Measurements from ENCODE around the gene PHACTR3. TPM values are rescaled to one million over a fixed set of nuclear protein-coding genes. Genes with fewer than 3 reads are reported as not detected.

Gene PHACTR3
- total and polyA plus RNA-seq, 2 experiments from 2014 or later: 0.45 to 0.61 TPM

- TF ChIP-seq ZNF462 (CRISPR knock-in tag; IDR thresholded peaks at IDR 0.05) (no peak), EZH2phosphoT487 (IDR thresholded peaks at IDR 0.05; ENCODE audit: unreplicated experiment) (no peak), ZNF331 (CRISPR knock-in tag; IDR thresholded peaks at IDR 0.05; ENCODE audit: low read depth) (no peak), STAT1 (IDR thresholded peaks at IDR 0.05; ENCODE audit: unreplicated experiment) (no peak), EZH2 (IDR thresholded peaks at IDR 0.05; ENCODE audit: low read depth, unreplicated experiment) (no peak), CTCF (conservative IDR thresholded peaks at IDR 0.05; ENCODE audit: low read depth in 2 of 2) (no peak)
Observed at GRCh38 chr20:59603176-59603575, 1.2 kb upstream of the PHACTR3 start (continued).
